Left ventricle myocardium superior (tissue), 1 donor: ENCODE results near the gene C11orf65. TPM values are rescaled to one million over a fixed set of nuclear protein-coding genes. Genes with fewer than 3 reads are reported as not detected.
"Not testable (repeated sequence)": the region's sequence is repeated elsewhere in the genome, so short reads cannot be mapped to it uniquely, and the experiment has no call there.

Experiments
- ATAC-seq: fragments of 200-7000 bp; cut with Tn5 transposase; one replicate; pipeline ENCODE4 v1.9.1; 2020; ENCODE audit warnings: mild to moderate bottlenecking, moderate library complexity
- DNase-seq: peaks from one replicate; pipeline ENCODE4 v3.0.0-alpha.2; 2020
- intact Hi-C: fragments of 100-400 bp; cut with micrococcal nuclease; formaldehyde crosslinking; loops from one replicate; pipeline ENCODE4 v1.11.0; 2022
- total RNA-seq: library from RNA; stranded (reverse); fragmentation: NEBNext Ultra II Directional; extraction: Animal tissue kit (Norgen Biotek cat#: 25700); gene quantifications from one replicate; pipeline ENCODE4 v1.2.1, GENCODE V29; 2021
- donor health status: DM: no; HTN: yes; CAD: no; lungs with severe emphysema.

The C11orf65 gene
- total RNA-seq, 1 donor from 2014 or later, result 0.69 TPM

- peak; percentile 19 for ATAC-seq
- DNase-seq, result no peak
- intact Hi-C loops, result no loop called here
Observed at GRCh38 chr11:108393046-108393445, 74.3 kb downstream of the C11orf65 start.

- ATAC-seq (peak; percentile 55), DNase-seq (no peak)
- intact Hi-C loops, result no loop called here
Observed at GRCh38 chr11:108392353-108392752, 75.0 kb downstream of the C11orf65 start.

DNA sequence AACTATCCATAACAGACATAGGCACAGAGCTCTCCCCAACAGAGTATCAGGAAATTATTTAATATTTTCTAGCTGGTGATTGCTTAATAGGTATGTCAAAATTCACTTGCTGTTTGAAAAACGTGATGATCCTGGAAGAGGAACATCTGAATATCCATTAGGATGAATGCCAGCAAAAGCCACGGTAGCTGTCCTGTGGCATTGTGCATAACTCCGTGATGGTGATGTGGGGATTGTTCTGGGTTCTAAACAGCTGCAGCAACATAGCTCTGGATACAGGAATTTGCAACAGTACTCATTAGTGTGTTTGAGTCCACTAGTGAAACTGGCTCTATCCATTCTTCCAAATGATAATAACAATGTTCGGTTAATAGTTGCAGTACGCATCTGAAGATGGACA is 78.8 kb downstream of the C11orf65 start:
- ATAC-seq (no peak), DNase-seq (no peak)
- intact Hi-C loops, result no loop called here

DNA sequence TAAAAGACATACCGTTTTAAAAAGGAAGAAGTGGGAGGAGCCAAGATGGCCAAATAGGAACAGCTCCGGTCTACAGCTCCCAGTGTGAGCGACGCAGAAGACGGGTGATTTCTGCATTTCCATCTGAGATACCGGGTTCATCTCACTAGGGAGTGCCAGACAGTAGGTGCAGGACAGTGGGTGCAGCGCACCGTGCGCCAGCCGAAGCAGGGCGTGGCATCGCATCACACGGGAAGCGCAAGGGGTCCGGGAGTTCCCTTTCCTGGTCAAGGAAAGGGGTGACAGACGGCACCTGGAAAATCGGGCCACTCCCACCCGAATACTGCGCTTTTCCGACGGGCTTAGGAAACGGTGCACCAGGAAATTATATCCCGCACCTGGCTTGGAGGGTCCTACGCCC is 93.8 kb downstream of the C11orf65 start:
- intact Hi-C loops, ATAC-seq, DNase-seq: not testable (repeated sequence)

DNA sequence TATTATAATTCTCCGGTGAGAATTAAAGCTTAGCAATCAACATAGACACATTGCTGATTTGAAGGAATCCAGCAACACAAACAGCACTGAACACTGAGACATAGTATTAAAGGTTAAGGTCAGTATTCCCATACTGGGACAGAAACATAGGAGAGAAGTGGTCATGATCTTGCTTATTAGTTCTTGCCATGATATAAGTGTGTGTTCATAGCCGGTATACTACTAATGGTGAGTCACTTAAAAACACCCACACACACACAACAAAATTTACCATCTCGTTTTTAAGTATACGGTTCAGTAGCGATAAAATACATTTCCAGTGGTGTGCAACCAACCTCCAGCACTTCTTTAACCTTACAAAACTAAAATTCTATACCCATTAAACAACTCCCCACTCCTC is 96.3 kb downstream of the C11orf65 start:
- ATAC-seq, result no peak
- DNase-seq, result no peak
- intact Hi-C loops, result no loop called here

DNA sequence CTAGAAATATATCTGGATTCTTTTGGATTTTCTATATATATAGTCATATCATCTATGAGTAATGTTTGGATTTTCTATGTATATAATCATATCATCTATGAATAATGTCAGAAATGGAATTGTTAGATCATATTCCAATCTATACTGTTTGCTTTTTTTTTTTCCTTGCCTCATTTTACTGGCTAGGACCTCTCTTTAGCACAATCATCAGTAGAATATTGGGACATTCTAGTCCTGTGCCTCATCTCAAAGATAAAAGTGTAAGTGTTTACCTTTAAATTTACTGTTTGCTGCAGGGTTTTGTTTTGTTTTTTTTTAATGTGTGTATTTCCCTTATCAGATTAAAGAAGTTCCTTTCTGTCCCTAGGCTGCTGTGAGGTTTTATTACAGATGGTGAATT is 97.0 kb downstream of the C11orf65 start:
- ATAC-seq (no peak), DNase-seq (no peak)
- intact Hi-C loops, result no loop called here

GRCh38 chr11:108369064-108369463 is 98.3 kb downstream of the C11orf65 start:
- DNase-seq (no peak), ATAC-seq (no peak)

GRCh38 chr11:108368134-108368533 is 99.2 kb downstream of the C11orf65 start:
- intact Hi-C loops, result no loop called here
- DNase-seq (no peak), ATAC-seq (no peak)

More at GRCh38 chr11:108369064-108369463, 98.3 kb downstream of the C11orf65 start:
- intact Hi-C loops, result no loop called here

- no peak for DNase-seq
- intact Hi-C loops, result no loop called here
- ATAC-seq, result no peak
Observed at GRCh38 chr11:108364159-108364558, 103.2 kb downstream of the C11orf65 start.

GRCh38 chr11:108351468-108351867 is 115.9 kb downstream of the C11orf65 start:
- DNase-seq, result no peak
- intact Hi-C loops, result no loop called here
- ATAC-seq, result no peak

DNA sequence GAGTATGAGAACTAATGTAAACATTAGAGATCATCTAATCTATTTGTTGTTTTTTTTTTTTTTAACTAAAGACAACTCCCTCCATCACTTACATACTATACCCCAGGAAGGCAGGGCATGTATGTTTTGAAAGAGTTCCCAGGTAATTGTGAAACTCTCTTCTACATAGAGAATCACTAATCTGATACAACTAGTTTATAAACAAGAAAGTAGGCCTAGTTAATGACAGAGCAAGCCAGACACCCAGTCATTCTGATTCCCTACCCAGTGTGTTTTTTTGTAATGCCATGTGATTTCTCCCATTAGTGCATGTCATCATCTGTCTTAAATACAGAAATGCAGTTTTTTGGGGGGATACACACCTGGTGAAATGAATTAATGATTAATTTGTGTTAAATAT is 120.9 kb downstream of the C11orf65 start:
- ATAC-seq (no peak), DNase-seq (no peak)
- intact Hi-C loops, result no loop called here

DNA sequence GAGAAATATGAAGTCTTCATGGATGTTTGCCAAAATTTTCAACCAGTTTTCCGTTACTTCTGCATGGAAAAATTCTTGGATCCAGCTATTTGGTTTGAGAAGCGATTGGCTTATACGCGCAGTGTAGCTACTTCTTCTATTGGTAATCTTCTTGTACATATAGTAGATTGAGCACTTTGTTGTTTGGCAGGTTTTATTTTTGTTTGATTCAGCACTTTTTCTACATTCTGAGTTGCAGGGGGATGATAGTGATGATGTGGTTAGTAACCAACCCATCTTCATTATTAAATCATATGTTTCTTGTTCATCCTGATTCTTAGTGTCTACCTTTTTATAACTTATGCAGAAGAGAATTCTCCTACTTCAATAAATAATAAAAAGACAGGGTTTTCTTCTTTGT is 121.6 kb downstream of the C11orf65 start:
- ATAC-seq, result no peak
- intact Hi-C loops, result no loop called here
- DNase-seq, result no peak

- intact Hi-C loops, result no loop called here
- no peak for ATAC-seq
Observed at GRCh38 chr11:108343714-108344113, 123.6 kb downstream of the C11orf65 start.

DNA sequence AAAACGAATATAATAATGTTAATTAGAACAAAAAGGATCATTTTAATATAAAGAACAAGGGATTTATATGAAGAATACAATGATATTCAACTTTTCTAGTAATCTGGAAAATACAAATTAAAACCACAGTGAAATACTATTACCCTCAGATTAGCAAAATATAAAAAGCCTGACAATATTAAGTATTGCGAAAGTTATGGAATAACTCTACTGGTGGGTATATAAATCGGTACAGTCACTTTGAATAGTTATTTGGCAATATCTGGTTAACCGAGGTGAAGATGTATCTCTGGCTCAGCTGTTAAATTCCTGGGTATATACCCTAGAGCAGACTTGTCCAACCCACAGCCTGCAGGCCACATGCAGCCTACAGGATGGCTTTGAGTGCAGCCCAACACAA is 125.7 kb downstream of the C11orf65 start:
- ATAC-seq (no peak), DNase-seq (no peak)
- intact Hi-C loops, result no loop called here

More at GRCh38 chr11:108343714-108344113, 123.6 kb downstream of the C11orf65 start:
- DNase-seq, result no peak

DNA sequence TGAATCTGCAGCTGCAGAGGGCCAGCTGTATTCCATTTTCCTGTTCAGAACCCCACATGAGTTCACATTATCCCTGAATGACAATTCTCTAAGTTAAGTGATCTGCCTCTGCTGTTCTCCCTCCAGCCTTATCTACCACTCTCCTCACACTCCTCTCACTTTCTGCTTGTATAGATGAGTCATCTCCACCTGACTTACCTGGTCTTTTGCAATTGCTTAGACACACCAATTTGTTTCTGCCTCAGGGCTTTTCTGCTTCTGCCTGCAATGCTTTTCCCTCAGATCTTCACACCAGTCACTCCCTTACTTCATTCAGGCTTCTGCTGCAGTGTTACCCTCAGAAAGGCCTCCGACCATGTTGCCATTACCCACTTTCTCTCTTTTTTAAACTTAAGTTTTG is 126.4 kb downstream of the C11orf65 start:
- ATAC-seq, result no peak
- no peak for DNase-seq
- intact Hi-C loops, result no loop called here

GRCh38 chr11:108338750-108339149 is 128.6 kb downstream of the C11orf65 start:
- ATAC-seq (no peak), DNase-seq (no peak)
- intact Hi-C loops, result loop anchor here (10.0 kb wide), 1 partner anchor 84 kb away; no protein-coding TSS in a partner anchor

DNA sequence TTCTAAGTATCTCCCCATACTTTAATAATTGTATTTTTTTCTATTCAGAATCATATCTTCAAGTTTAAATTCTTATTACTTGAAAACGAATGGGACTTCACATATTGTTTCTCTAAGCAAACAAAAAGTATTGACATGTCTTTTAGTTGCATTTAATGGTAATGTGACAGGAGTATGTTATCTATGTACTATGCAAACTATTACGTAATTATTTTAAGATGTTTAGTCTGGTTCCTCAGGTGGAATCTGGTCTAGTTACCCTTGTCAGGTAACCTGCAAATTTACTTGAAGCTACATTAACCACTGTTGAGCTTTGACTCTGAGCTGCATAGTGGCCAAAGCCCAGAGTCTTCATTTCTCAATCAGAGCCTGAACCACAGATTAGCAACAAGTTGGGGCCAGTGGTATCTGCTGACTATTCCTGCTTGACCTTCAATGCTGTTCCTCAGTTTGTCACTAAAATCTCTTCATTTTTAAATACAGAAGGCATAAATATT is 133.9 kb downstream of the C11orf65 start:
- ATAC-seq, result no peak

More for the DNA sequence above, 133.9 kb downstream of the C11orf65 start:
- no peak for DNase-seq
- intact Hi-C loops, result loop anchor here (10.0 kb wide), 1 partner anchor 79 kb away; no protein-coding TSS in a partner anchor

Other genes starting within 250 kb of the C11orf65 start
- gene NPAT, start 244.9 kb downstream of the C11orf65 start, total RNA-seq, result 9.0 TPM
- 33.3 TPM for gene ATM, start 244.5 kb downstream of the C11orf65 start, total RNA-seq
- gene POGLUT3, start 30.9 kb upstream of the C11orf65 start, total RNA-seq, result 11.0 TPM
- 2.4 TPM for gene EXPH5, start 126.2 kb upstream of the C11orf65 start, total RNA-seq
- 17.3 TPM for gene DDX10, start 197.5 kb upstream of the C11orf65 start, total RNA-seq